GM23338 (cell line): Measurements from ENCODE around the gene LAMA1. TPM values are rescaled to one million over a fixed set of nuclear protein-coding genes. Genes with fewer than 3 reads are reported as not detected.

Experiments used
- ATAC-seq: fragments of 200-7000 bp; cut with Tn5 transposase; 3 replicates; pipeline ENCODE4 v1.9.1; 2020
- DNase-seq: peaks from one replicate; pipeline ENCODE4 v3.0.0-alpha.2; 2015; ENCODE audit warnings: low spot score
- H2AFZ ChIP-seq: fragments of 200-600 bp; sonication (generic); 2 replicates; pipeline ENCODE4 v1.8.0; 2016; ENCODE audit warnings: antibody characterized with exemption, mild to moderate bottlenecking, moderate library complexity
- H3F3A ChIP-seq: fragments of 200-600 bp; sonication (generic); replicated peaks from 2 replicates; pipeline ENCODE4 v1.8.0; 2017; ENCODE audit warnings: antibody characterized with exemption, mixed run types, low read depth
- H3K27ac ChIP-seq: fragments of 200-600 bp; sonication (generic); 2 replicates; pipeline ENCODE4 v1.6.1; 2016; ENCODE audit warnings: low read depth
- H3K27me3 ChIP-seq: fragments of 200-600 bp; sonication (generic); 2 replicates; pipeline ENCODE4 v1.8.0; 2016; ENCODE audit warnings: mild to moderate bottlenecking, mixed run types, moderate library complexity; ENCODE audit not compliant: insufficient read depth
- H3K36me3 ChIP-seq: fragments of 200-600 bp; sonication (generic); 2 replicates; pipeline ENCODE4 v1.8.0; 2016; ENCODE audit warnings: mild to moderate bottlenecking; ENCODE audit not compliant: insufficient read depth
- H3K4me1 ChIP-seq: fragments of 200-600 bp; sonication (generic); 2 replicates; pipeline ENCODE4 v1.8.0; 2016; ENCODE audit warnings: mild to moderate bottlenecking, moderate library complexity; ENCODE audit not compliant: insufficient read depth
- H3K4me2 ChIP-seq: fragments of 200-600 bp; sonication (generic); 2 replicates; pipeline ENCODE4 v1.7.1; 2017; ENCODE audit warnings: mixed run types
- H3K4me3 ChIP-seq: fragments of 200-600 bp; sonication (generic); 2 replicates; pipeline ENCODE4 v1.6.1; 2016; ENCODE audit warnings: mixed run types
- H3K79me2 ChIP-seq: fragments of 200-600 bp; sonication (generic); replicated peaks from 2 replicates; pipeline ENCODE4 v1.8.0; 2017; ENCODE audit warnings: mild to moderate bottlenecking; ENCODE audit not compliant: insufficient read depth
- H3K9me2 ChIP-seq: fragments of 200-600 bp; sonication (generic); 2 replicates; pipeline ENCODE4 v1.8.0; 2017; ENCODE audit not compliant: insufficient read depth
- H4K20me1 ChIP-seq: fragments of 200-600 bp; sonication (generic); replicated peaks from 2 replicates; pipeline ENCODE4 v1.8.0; 2017; ENCODE audit warnings: mild to moderate bottlenecking; ENCODE audit not compliant: insufficient read depth
- H3K27ac Mint-ChIP-seq: 2 replicates; pipeline ENCODE4 v1.8.0; 2020; ENCODE audit warnings: inconsistent platforms, mild to moderate bottlenecking, moderate library complexity, mixed read lengths
- H3K27me3 Mint-ChIP-seq: 3 replicates; pipeline ENCODE4 v1.8.0; 2022; ENCODE audit warnings: low read depth, mild to moderate bottlenecking, moderate library complexity, mixed read lengths, inconsistent platforms; ENCODE audit not compliant: insufficient read depth, poor library complexity
- H3K36me3 Mint-ChIP-seq: 3 replicates; pipeline ENCODE4 v1.8.0; 2021; ENCODE audit warnings: low read depth, mild to moderate bottlenecking, inconsistent platforms, moderate library complexity, mixed read lengths
- H3K4me1 Mint-ChIP-seq: 3 replicates; pipeline ENCODE4 v1.8.0; 2020; ENCODE audit warnings: mild to moderate bottlenecking, inconsistent platforms, mixed read lengths
- H3K4me3 Mint-ChIP-seq: 3 replicates; pipeline ENCODE4 v1.8.0; 2021; ENCODE audit warnings: moderate library complexity, mild to moderate bottlenecking, inconsistent platforms, mixed read lengths
- H3K9me3 Mint-ChIP-seq: 3 replicates; pipeline ENCODE4 v1.8.0; 2020; ENCODE audit warnings: moderate library complexity, mild to moderate bottlenecking, inconsistent platforms, mixed read lengths
- CREB1 ChIP-seq: fragments of 250-450 bp; sonication (Bioruptor Pico); IDR thresholded peaks from 2 replicates; pipeline ENCODE4 v1.5.0; 2020; ENCODE audit warnings: low read depth, mild to moderate bottlenecking, moderate library complexity
- CTCF ChIP-seq, 2 experiments: fragments of 200-600 bp in 1 of 2; sonication (generic) in 1 of 2; conservative IDR thresholded peaks; 2 replicates each; pipeline versions ENCODE4 v1.5.1 to v1.6.1; 2016 to 2017; ENCODE audit warnings: antibody characterized with exemption in 2 of 2, low read depth in 2 of 2, mild to moderate bottlenecking in 2 of 2, moderate library complexity in 1 of 2
- ETS1 ChIP-seq: IDR thresholded peaks from 2 replicates; pipeline ENCODE4 v1.6.1; 2016; ENCODE audit warnings: antibody characterized with exemption
- EZH2 ChIP-seq: fragments of 200-600 bp; sonication (generic); IDR thresholded peaks from one replicate; pipeline ENCODE4 v1.8.0; 2017; ENCODE audit warnings: antibody characterized with exemption, mild to moderate bottlenecking, low read depth; ENCODE audit not compliant: unreplicated experiment
- JUNB ChIP-seq: IDR thresholded peaks from one replicate; pipeline ENCODE4 v1.6.1; 2016; ENCODE audit warnings: antibody characterized with exemption; ENCODE audit not compliant: unreplicated experiment
- NANOG ChIP-seq: IDR thresholded peaks from 2 replicates; pipeline ENCODE4 v1.6.1; 2016; ENCODE audit warnings: antibody characterized with exemption, borderline replicate concordance
- STAT1 ChIP-seq: IDR thresholded peaks from one replicate; pipeline ENCODE4 v1.6.1; 2016; ENCODE audit warnings: antibody characterized with exemption; ENCODE audit not compliant: unreplicated experiment
- ZNF114 ChIP-seq: fragments of 250-450 bp; sonication (Bioruptor Pico); IDR thresholded peaks from 2 replicates; pipeline ENCODE4 v1.5.0; 2020; ENCODE audit warnings: mild to moderate bottlenecking, moderate library complexity
- ZNF462 ChIP-seq: fragments of 250-450 bp; sonication (Bioruptor Pico); IDR thresholded peaks from 2 replicates; pipeline ENCODE4 v1.5.0; 2020; ENCODE audit warnings: mild to moderate bottlenecking, moderate library complexity
- polyA plus RNA-seq: library from polyadenylated mRNA; unstranded; fragments of >200 nt; fragmentation: Nextera tagmentation; extraction: Ambion mirVana; gene quantifications from 2 replicates; pipeline ENCODE4 v1.2.1, GENCODE V29; 2016
- total RNA-seq: library from RNA; depleted of rRNA; stranded (reverse); fragments of >200 nt; shearing (Covaris generic); gene quantifications from 2 replicates; pipeline ENCODE4 v1.2.3, GENCODE V29; 2014
- TF ChIP-seq, protein P1 (sequence below): IDR thresholded peaks from one replicate; pipeline ENCODE4 v1.6.1; 2018; ENCODE audit warnings: antibody characterized with exemption; ENCODE audit not compliant: unreplicated experiment

Gene LAMA1
- total and polyA plus RNA-seq, 2 experiments from 2014 or later: 14.8 to 52.3 TPM

DNA sequence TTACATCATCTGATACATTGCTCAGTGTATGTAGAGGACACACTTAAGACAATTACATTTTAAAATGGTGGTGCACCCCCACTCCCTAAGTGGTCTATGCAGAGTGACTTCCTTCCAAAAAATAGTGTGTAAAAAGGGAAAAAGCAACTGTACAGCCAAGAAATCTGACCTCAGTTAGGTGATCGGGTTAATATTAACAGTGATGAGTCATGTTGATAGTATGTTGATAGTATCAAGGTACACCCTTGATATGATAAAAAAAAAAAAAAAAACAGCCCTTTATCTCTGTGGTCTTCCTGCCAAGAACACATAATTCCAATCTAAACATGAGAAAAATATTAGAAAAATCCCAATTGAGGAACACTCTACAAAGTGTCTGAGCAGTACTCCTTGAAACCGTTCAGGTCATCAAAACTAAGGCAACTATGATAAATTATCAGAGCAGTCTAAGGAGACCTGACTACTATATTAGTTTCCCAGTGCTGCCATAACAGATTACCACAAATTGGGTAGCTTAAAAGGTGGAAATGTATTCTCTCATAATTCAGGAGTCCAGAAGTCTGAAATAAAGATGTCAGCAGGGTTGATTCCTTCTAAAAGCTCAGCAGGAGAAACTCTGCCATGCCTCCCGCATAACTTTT is 216.2 kb downstream of the LAMA1 start (continued):
- TF ChIP-seq ZNF462 (CRISPR knock-in tag): no peak
- TF ChIP-seq ZNF114 (CRISPR knock-in tag): no peak
- no peak for TF ChIP-seq ETS1
- no peak for TF ChIP-seq CTCF (conservative IDR thresholded peaks at IDR 0.05; ENCODE audit: low read depth in 2 of 2)
- TF ChIP-seq EZH2: no peak

GRCh38 chr18:6891788-6892187 is 225.8 kb downstream of the LAMA1 start:
- H3K4me1 Mint-ChIP-seq: no peaks in the 10 kb centered on the region
- no peaks in the 10 kb centered on the region for H3K4me1 ChIP-seq
- H3K9me2 ChIP-seq: no peaks in the 10 kb centered on the region; the same call in 1 of the 2 replicates
- no peak overlapping the region for H3K4me3 ChIP-seq
- no peaks in the 10 kb centered on the region for H3K9me3 Mint-ChIP-seq
- H3K27ac ChIP-seq: no peak overlapping the region
- ATAC-seq (no peak), DNase-seq (no peak)
- H3K36me3 Mint-ChIP-seq: peaks cover 3% of the 10 kb centered on the region; the same call in 2 of the 3 replicates
- no peak overlapping the region for H3K27ac Mint-ChIP-seq
- H3K79me2 ChIP-seq: no peaks in the 10 kb centered on the region
- no peaks in the 10 kb centered on the region for H3K27me3 ChIP-seq
- H3K27me3 Mint-ChIP-seq: no peaks in the 10 kb centered on the region
- no peaks in the 10 kb centered on the region for H4K20me1 ChIP-seq
- H3F3A ChIP-seq: no peaks in the 10 kb centered on the region
- no peak overlapping the region for H3K4me3 Mint-ChIP-seq
- H3K36me3 ChIP-seq: no peaks in the 10 kb centered on the region
- H3K4me2 ChIP-seq: no peak overlapping the region
- no peak overlapping the region for H2AFZ ChIP-seq
- TF ChIP-seq CREB1 (CRISPR knock-in tag) (no peak), ETS1 (no peak), EZH2 (no peak), NANOG (no peak), JUNB (no peak), STAT1 (no peak)
- TF ChIP-seq, protein P1, sequence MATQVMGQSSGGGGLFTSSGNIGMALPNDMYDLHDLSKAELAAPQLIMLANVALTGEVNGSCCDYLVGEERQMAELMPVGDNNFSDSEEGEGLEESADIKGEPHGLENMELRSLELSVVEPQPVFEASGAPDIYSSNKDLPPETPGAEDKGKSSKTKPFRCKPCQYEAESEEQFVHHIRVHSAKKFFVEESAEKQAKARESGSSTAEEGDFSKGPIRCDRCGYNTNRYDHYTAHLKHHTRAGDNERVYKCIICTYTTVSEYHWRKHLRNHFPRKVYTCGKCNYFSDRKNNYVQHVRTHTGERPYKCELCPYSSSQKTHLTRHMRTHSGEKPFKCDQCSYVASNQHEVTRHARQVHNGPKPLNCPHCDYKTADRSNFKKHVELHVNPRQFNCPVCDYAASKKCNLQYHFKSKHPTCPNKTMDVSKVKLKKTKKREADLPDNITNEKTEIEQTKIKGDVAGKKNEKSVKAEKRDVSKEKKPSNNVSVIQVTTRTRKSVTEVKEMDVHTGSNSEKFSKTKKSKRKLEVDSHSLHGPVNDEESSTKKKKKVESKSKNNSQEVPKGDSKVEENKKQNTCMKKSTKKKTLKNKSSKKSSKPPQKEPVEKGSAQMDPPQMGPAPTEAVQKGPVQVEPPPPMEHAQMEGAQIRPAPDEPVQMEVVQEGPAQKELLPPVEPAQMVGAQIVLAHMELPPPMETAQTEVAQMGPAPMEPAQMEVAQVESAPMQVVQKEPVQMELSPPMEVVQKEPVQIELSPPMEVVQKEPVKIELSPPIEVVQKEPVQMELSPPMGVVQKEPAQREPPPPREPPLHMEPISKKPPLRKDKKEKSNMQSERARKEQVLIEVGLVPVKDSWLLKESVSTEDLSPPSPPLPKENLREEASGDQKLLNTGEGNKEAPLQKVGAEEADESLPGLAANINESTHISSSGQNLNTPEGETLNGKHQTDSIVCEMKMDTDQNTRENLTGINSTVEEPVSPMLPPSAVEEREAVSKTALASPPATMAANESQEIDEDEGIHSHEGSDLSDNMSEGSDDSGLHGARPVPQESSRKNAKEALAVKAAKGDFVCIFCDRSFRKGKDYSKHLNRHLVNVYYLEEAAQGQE: no peak
